Fibroblast of lung (primary cell): ENCODE data around the gene SNX20. TPM values are rescaled to one million over a fixed set of nuclear protein-coding genes. Genes with fewer than 3 reads are reported as not detected.

Experiments
- DNase-seq, 2 donors: peaks; one replicate each; pipeline versions ENCODE4 v3.0.0 to v3.0.0-alpha.2; 2010; ENCODE audit warnings: low read depth in 2 of 2
- H2AFZ ChIP-seq: 2 replicates; pipeline ENCODE4 v1.5.1; 2012; ENCODE audit warnings: low read length, control low read depth, inconsistent platforms
- H3K27ac ChIP-seq: 2 replicates; pipeline ENCODE4 v1.5.1; 2011; ENCODE audit warnings: low read length, control low read depth; ENCODE audit not compliant: insufficient read depth
- H3K27me3 ChIP-seq: 2 replicates; pipeline ENCODE4 v1.5.1; 2011; ENCODE audit warnings: mild to moderate bottlenecking, low read length; ENCODE audit not compliant: control insufficient read depth, insufficient read depth
- H3K36me3 ChIP-seq: 2 replicates; pipeline ENCODE4 v1.5.1; 2011; ENCODE audit warnings: low read length; ENCODE audit not compliant: control insufficient read depth, insufficient read depth
- H3K4me1 ChIP-seq: 2 replicates; pipeline ENCODE4 v1.5.1; 2011; ENCODE audit warnings: low read length; ENCODE audit not compliant: control insufficient read depth, insufficient read depth; ENCODE audit errors: extremely low read depth
- H3K4me2 ChIP-seq: 2 replicates; pipeline ENCODE4 v1.5.1; 2011; ENCODE audit warnings: low read length, control low read depth; ENCODE audit not compliant: insufficient read depth; ENCODE audit errors: extremely low read depth
- H3K4me3 ChIP-seq, 4 experiments: fragments of 200-600 bp in 1 of 4; sonication (generic) in 1 of 4; replicated peaks in 1 of 4; 2 replicates each; pipeline ENCODE4 v1.5.1; 2011 to 2016; ENCODE audit warnings: low read length in 4 of 4, low read depth in 3 of 4, mild to moderate bottlenecking in 3 of 4, control low read depth in 2 of 4, inconsistent platforms in 1 of 4, mixed read lengths in 1 of 4; ENCODE audit not compliant: insufficient read depth in 1 of 4; ENCODE audit errors: control extremely low read depth in 1 of 4
- H3K79me2 ChIP-seq: 2 replicates; pipeline ENCODE4 v1.5.1; 2012; ENCODE audit warnings: mild to moderate bottlenecking, low read length, inconsistent platforms; ENCODE audit not compliant: control insufficient read depth, insufficient read depth
- H3K9ac ChIP-seq: 2 replicates; pipeline ENCODE4 v1.5.1; 2011; ENCODE audit warnings: mild to moderate bottlenecking, low read length, control low read depth; ENCODE audit not compliant: insufficient read depth
- H3K9me3 ChIP-seq: 2 replicates; pipeline ENCODE4 v1.5.1; 2012; ENCODE audit warnings: low read depth, low read length; ENCODE audit not compliant: control insufficient read depth, insufficient read depth
- H4K20me1 ChIP-seq: 2 replicates; pipeline ENCODE4 v1.5.1; 2011; ENCODE audit warnings: low read length; ENCODE audit not compliant: control insufficient read depth, insufficient read depth; ENCODE audit errors: extremely low read depth
- CTCF ChIP-seq, 2 donors: IDR thresholded peaks in 1 of 2; conservative IDR thresholded peaks in 1 of 2; 1 replicate in 1 of 2; 2 replicates in 1 of 2; pipeline ENCODE4 v1.5.1; 2011 to 2012; ENCODE audit warnings: low read length in 2 of 2, control low read depth in 1 of 2, inconsistent platforms in 1 of 2, low read depth in 1 of 2, mild to moderate bottlenecking in 1 of 2
- EZH2 ChIP-seq: IDR thresholded peaks from 2 replicates; pipeline ENCODE4 v1.5.1; 2012; ENCODE audit warnings: low read length, control low read depth, mild to moderate bottlenecking; ENCODE audit errors: missing control alignments
- polyA plus RNA-seq, 2 donors: library from polyadenylated mRNA; depleted of rRNA in 1 of 2; stranded (reverse) in 1 of 2; unstranded in 1 of 2; fragments of >200 nt; gene quantifications; 2 replicates each; pipeline ENCODE4 v1.2.1, GENCODE V29; 2011 to 2012; ENCODE audit warnings: missing spikeins in 1 of 2
- total RNA-seq: library from RNA; depleted of rRNA; stranded (reverse); fragments of >200 nt; gene quantifications from 2 replicates; pipeline ENCODE4 v1.2.1, GENCODE V29; 2014

SNX20 gene
- total and polyA plus RNA-seq, 2 donors (not counting 1 experiment from before 2014, with no cell fraction given) = not detected

- DNase-seq = no peak
- no peak overlapping the region for H2AFZ ChIP-seq
- H3K79me2 ChIP-seq = no peaks in the 10 kb centered on the region
- H3K4me3 ChIP-seq = no peak overlapping the region
- TF ChIP-seq EZH2 (no peak), CTCF (conservative IDR thresholded peaks at IDR 0.05 in 1 of 2, IDR thresholded peaks at IDR 0.05 in 1 of 2; ENCODE audit: low read depth in 1 of 2, low read length in 2 of 2) (no peak)
- no peaks in the 10 kb centered on the region for H3K9me3 ChIP-seq
- H3K4me2 ChIP-seq = no peak overlapping the region
- no peak overlapping the region for H3K27ac ChIP-seq
- no peak overlapping the region for H3K9ac ChIP-seq
- H3K4me1 ChIP-seq = no peaks in the 10 kb centered on the region
- H3K36me3 ChIP-seq = no peaks in the 10 kb centered on the region
- H3K27me3 ChIP-seq = no peaks in the 10 kb centered on the region
- H4K20me1 ChIP-seq = no peaks in the 10 kb centered on the region
These were observed 49.7 kb downstream of the SNX20 start for GRCh38 chr16:50631249-50631984.

GRCh38 chr16:50630394-50631020 is 50.6 kb downstream of the SNX20 start:
- Histone ChIP-seq H3K36me3 (no peaks in the 10 kb centered on the region), H3K9me3 (no peaks in the 10 kb centered on the region), H3K4me2 (no peak overlapping the region), H3K4me1 (no peaks in the 10 kb centered on the region), H2AFZ (no peak overlapping the region), H3K9ac (no peak overlapping the region), H3K79me2 (no peaks in the 10 kb centered on the region), H3K27ac (no peak overlapping the region), H4K20me1 (no peaks in the 10 kb centered on the region), H3K27me3 (no peaks in the 10 kb centered on the region), H3K4me3 (no peak overlapping the region)
- TF ChIP-seq CTCF (conservative IDR thresholded peaks at IDR 0.05 in 1 of 2, IDR thresholded peaks at IDR 0.05 in 1 of 2; ENCODE audit: low read depth in 1 of 2, low read length in 2 of 2) (no peak), EZH2 (no peak)
- no peak for DNase-seq

- DNase-seq = no peak
- no peak overlapping the region for H2AFZ ChIP-seq
- no peak overlapping the region for H3K9ac ChIP-seq
- no peak overlapping the region for H3K4me2 ChIP-seq
- H3K4me3 ChIP-seq = no peak overlapping the region
- no peak overlapping the region for H3K27ac ChIP-seq
- TF ChIP-seq CTCF (conservative IDR thresholded peaks at IDR 0.05 in 1 of 2, IDR thresholded peaks at IDR 0.05 in 1 of 2; ENCODE audit: low read depth in 1 of 2, low read length in 2 of 2) = no peak
- no peak for TF ChIP-seq EZH2
- no peaks in the 10 kb centered on the region for H3K79me2 ChIP-seq
- no peaks in the 10 kb centered on the region for H3K4me1 ChIP-seq
- H4K20me1 ChIP-seq = no peaks in the 10 kb centered on the region
- H3K27me3 ChIP-seq = no peaks in the 10 kb centered on the region
- H3K36me3 ChIP-seq = no peaks in the 10 kb centered on the region
- H3K9me3 ChIP-seq = no peaks in the 10 kb centered on the region
These were observed 51.8 kb downstream of the SNX20 start for GRCh38 chr16:50629334-50629733.
